HT1080 (cell line): ENCODE results near the gene PRSS1. TPM values are rescaled to one million over a fixed set of nuclear protein-coding genes. Genes with fewer than 3 reads are reported as not detected.
A peak's percentile ranks its signal among the peaks of the same experiment; 100 is the strongest.
"Not testable (repeated sequence)": the region's sequence is repeated elsewhere in the genome, so short reads cannot be mapped to it uniquely, and the experiment has no call there.

Source experiments
- DNase-seq: peaks from one replicate; pipeline ENCODE4 v3.0.0-alpha.2; 2015; ENCODE audit warnings: low read depth
- polyA plus RNA-seq, 2 experiments: library from polyadenylated mRNA; depleted of rRNA; stranded (reverse); fragments of >200 nt; gene quantifications; 2 replicates each; pipeline ENCODE4 v1.2.3, GENCODE V29; 2015
- total RNA-seq: library from RNA; depleted of rRNA; stranded (reverse); fragments of >200 nt; shearing (Covaris generic); gene quantifications from 2 replicates; pipeline ENCODE4 v1.2.3, GENCODE V29; 2014; rRNA removed

PRSS1 gene
- total RNA-seq, result not detected in 2 replicates
- polyA plus RNA-seq (2015; cell fraction: cytosol; rRNA removed), result not detected in 2 replicates
- polyA plus RNA-seq (2015; cell fraction: nucleus; rRNA removed), result not detected in 2 replicates

- DNase-seq, result no peak
Observed at GRCh38 chr7:142749218-142749993, at the start of gene PRSS1. TSS of gene PRSS1 (plus strand) at chr7:142749472. CDS start at chr7:142749485, 13 bp downstream.

GRCh38 chr7:142700935-142701334 is 48.3 kb upstream of the PRSS1 start:
- not testable (repeated sequence) for DNase-seq

GRCh38 chr7:142703655-142704305 is 45.5 kb upstream of the PRSS1 start:
- DNase-seq, result no peak

- DNase-seq, result not testable (repeated sequence)
Observed at GRCh38 chr7:142708726-142709125, 40.5 kb upstream of the PRSS1 start.

GRCh38 chr7:142709921-142710320 is 39.4 kb upstream of the PRSS1 start:
- DNase-seq, result no peak

GRCh38 chr7:142711196-142711595 is 38.1 kb upstream of the PRSS1 start:
- peak; percentile 60 for DNase-seq

- DNase-seq, result peak; percentile 65
Observed at GRCh38 chr7:142711746-142712616, 37.3 kb upstream of the PRSS1 start.

GRCh38 chr7:142712617-142712957 is 36.7 kb upstream of the PRSS1 start:
- no peak for DNase-seq

GRCh38 chr7:142714375-142714774 is 34.9 kb upstream of the PRSS1 start:
- no peak for DNase-seq

GRCh38 chr7:142716596-142716995 is 32.7 kb upstream of the PRSS1 start:
- no peak for DNase-seq

- DNase-seq, result no peak
Observed at GRCh38 chr7:142717453-142717852, 31.8 kb upstream of the PRSS1 start.

- no peak for DNase-seq
Observed at GRCh38 chr7:142718313-142718712, 31.0 kb upstream of the PRSS1 start.

GRCh38 chr7:142720172-142720773 is 29.0 kb upstream of the PRSS1 start:
- no peak for DNase-seq

GRCh38 chr7:142720986-142721385 is 28.3 kb upstream of the PRSS1 start:
- no peak for DNase-seq

- DNase-seq, result no peak
Observed at GRCh38 chr7:142722248-142722794, 27.0 kb upstream of the PRSS1 start.

- no peak for DNase-seq
Observed at GRCh38 chr7:142733271-142733670, 16.0 kb upstream of the PRSS1 start.

GRCh38 chr7:142739923-142740492 is 9.3 kb upstream of the PRSS1 start:
- no peak for DNase-seq

- no peak for DNase-seq
Observed at GRCh38 chr7:142740786-142741185, 8.5 kb upstream of the PRSS1 start.

- not testable (repeated sequence) for DNase-seq
Observed at GRCh38 chr7:142741932-142742331, 7.3 kb upstream of the PRSS1 start.

GRCh38 chr7:142745091-142745635 is 4.1 kb upstream of the PRSS1 start:
- DNase-seq, result peak; percentile 49
